Measurements from ENCODE around the gene BEAN1.

DNA sequence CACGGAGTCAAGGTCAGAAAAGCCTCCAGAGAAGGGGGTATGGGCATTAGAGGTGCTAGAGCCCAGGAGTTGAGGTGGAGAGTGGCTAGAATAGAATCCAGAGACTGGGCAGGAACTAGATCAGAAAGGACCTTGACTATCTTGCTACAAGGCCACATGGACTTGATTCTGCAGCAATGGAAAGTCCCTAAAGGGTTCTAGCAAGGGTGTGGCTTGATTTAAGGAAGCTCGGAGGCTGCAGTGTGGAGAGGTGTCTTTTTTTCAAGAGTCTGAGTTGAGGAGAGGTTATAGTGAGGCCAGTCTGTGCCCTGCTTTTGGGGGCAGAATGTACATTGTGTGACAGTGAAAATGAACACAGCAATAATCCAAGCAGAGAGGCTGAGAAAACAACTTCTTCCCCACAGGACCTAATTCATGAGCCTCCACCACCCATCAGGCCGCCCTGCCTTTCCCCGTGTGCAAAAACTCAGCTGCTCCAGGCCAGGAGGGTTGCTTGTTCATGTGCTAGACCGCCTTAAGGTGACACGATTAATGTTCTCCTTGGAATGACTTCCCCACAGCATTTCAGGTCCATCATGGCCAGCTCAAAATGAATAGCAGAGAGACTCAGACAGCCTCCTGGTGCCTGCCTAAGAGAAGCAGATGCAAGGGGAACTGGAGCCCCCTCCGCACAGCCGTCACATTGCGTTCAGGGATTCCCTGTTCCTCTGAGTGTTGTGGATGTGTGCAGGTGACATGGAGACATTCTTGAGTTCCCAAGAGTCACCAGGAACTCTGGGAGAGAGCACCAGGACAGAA, 8.7 kb upstream of the BEAN1 start:
- TF ChIP-seq, protein P1, sequence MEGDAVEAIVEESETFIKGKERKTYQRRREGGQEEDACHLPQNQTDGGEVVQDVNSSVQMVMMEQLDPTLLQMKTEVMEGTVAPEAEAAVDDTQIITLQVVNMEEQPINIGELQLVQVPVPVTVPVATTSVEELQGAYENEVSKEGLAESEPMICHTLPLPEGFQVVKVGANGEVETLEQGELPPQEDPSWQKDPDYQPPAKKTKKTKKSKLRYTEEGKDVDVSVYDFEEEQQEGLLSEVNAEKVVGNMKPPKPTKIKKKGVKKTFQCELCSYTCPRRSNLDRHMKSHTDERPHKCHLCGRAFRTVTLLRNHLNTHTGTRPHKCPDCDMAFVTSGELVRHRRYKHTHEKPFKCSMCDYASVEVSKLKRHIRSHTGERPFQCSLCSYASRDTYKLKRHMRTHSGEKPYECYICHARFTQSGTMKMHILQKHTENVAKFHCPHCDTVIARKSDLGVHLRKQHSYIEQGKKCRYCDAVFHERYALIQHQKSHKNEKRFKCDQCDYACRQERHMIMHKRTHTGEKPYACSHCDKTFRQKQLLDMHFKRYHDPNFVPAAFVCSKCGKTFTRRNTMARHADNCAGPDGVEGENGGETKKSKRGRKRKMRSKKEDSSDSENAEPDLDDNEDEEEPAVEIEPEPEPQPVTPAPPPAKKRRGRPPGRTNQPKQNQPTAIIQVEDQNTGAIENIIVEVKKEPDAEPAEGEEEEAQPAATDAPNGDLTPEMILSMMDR (IDR thresholded peaks at IDR 0.05): no peak
- TF ChIP-seq POLR2A (IDR thresholded peaks at IDR 0.05; ENCODE audit: low read depth): no peak
